Epithelial cell of proximal tubule (primary cell): Measurements from ENCODE around the gene DRC7. TPM values are rescaled to one million over a fixed set of nuclear protein-coding genes. Genes with fewer than 3 reads are reported as not detected.

ENCODE experiments used
- DNase-seq: peaks from one replicate; pipeline ENCODE4 v3.0.0-alpha.2; 2011; ENCODE audit warnings: low read depth
- H3K4me3 ChIP-seq: 2 replicates; pipeline ENCODE4 v1.5.1; 2011; ENCODE audit warnings: low read depth, mild to moderate bottlenecking, low read length
- total RNA-seq: library from RNA; depleted of rRNA; stranded (reverse); fragments of >200 nt; gene quantifications from 2 replicates; pipeline ENCODE4 v1.2.3, GENCODE V29; 2015
- TF ChIP-seq, protein P1 (sequence below): conservative IDR thresholded peaks from 2 replicates; pipeline ENCODE4 v1.5.1; 2012; ENCODE audit warnings: low read depth, mild to moderate bottlenecking, low read length

Gene DRC7
- total RNA-seq, 1 donor from 2014 or later: not detected

DNA sequence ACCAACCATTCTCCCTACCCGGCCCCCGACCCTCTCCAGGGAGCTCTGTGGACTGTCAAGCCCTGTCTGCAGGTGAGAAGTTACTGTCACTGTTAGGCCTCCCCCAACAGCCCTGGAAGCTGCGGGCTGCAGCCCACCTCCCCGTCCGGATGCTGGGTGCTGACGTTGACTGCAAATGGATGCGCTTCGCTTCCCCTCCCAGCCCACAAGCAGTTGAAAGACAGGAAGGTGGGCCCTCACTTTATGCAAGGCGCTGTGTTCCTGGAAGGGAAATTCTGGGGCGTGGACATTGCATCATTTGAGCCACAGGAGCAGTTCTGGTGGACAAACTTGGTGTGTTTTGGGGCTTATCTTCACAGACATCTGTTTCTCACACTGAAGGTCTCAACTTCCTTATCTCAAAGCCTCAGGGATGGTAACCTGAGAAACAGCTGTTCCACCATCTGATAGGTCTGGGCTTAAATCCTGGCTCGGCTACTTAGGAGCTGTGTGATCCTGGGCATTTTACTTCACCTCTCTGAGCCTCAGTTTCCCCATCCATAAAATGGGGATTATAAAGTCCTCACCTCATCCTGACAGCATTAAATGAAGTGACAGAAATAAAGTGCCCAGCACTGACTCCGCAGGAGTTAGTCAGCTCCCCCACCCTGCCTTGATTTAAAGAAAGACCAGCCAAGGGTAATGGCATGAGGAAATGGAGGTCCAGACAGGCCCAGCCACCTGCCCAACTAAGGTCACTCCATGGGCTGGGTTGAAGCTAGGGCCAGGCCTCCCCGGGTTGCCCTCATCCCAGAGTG lies 4.6 kb upstream of the DRC7 start:
- H3K4me3 ChIP-seq: no peak overlapping the region
- DNase-seq: no peak
- TF ChIP-seq, protein P1, sequence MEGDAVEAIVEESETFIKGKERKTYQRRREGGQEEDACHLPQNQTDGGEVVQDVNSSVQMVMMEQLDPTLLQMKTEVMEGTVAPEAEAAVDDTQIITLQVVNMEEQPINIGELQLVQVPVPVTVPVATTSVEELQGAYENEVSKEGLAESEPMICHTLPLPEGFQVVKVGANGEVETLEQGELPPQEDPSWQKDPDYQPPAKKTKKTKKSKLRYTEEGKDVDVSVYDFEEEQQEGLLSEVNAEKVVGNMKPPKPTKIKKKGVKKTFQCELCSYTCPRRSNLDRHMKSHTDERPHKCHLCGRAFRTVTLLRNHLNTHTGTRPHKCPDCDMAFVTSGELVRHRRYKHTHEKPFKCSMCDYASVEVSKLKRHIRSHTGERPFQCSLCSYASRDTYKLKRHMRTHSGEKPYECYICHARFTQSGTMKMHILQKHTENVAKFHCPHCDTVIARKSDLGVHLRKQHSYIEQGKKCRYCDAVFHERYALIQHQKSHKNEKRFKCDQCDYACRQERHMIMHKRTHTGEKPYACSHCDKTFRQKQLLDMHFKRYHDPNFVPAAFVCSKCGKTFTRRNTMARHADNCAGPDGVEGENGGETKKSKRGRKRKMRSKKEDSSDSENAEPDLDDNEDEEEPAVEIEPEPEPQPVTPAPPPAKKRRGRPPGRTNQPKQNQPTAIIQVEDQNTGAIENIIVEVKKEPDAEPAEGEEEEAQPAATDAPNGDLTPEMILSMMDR: no peak

DNA sequence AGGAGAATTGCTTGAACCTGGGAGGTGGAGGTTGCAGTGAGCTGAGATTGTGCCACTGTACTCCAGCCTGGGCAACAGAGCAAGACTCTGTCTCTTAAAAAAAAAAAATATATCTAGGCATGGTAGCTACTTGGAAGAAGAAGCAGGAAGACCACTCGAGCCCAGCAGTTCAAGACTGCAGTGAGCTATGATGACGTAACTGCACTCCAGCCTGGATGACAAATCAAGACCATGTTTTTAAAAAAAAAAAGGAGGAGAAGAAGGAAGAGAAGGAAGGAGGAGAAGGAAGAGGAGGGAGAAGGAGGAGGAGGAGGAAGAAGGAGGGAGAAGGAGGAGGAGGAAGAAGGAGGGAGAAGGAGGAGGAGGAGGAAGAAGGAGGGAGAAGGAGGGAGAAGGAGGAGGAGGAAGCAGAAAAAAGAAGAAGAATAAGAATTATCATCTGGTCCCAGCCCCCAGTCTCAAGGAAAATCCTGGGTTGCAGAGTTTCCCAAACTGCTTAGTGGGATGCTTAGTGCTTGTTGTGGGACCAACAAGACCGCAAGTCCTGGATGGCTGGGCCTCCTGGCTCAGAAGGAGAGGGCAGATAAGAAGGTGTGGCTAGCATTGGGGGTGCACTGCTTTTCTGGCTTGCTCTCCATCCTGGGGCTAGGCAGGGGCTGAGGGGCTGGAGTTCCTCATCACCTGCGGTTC lies 3.7 kb upstream of the DRC7 start:
- no peak overlapping the region for H3K4me3 ChIP-seq
- TF ChIP-seq, protein P1: no peak
- DNase-seq: no peak

DNA sequence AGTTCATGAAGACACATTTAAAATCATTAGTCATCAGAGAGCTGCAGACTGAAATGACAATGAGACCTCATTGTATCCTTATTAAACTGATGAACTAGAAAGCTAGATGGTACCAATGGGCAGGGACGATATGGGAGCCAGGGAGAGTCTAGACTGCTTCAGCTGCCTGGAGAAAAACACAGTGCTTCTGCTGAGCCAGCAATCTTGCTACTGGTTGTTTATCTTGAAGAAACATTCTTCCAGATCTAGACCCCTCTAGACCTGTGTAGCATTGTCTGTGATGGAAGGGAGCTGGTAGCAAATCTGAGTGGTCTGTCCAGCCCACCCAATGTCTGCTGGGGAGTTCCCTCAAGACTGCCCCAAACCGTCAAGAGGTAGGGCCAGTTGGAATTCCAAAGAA lies 2.0 kb upstream of the DRC7 start:
- no peak for DNase-seq
- H3K4me3 ChIP-seq: no peak overlapping the region
- TF ChIP-seq, protein P1: no peak

DNA sequence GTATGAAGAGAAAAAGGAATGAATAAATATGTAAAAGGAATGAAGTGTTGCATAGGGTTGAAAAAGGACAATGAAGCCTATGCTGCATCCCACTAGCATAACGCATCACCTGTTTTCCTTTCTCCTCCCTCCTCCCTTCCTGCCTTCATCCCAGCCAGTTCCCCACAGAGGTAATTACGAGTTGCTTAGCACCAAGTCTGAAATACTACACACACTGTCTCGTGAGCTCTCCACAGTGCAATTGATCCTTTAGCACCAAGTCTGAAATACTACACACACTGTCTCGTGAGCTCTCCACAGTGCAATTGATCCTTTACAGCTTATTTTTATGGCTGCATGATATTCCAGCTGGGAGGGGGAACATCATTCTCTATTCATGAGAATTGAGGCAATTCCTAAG lies 1.1 kb upstream of the DRC7 start:
- DNase-seq: no peak
- no peak overlapping the region for H3K4me3 ChIP-seq
- TF ChIP-seq, protein P1: no peak

DNA sequence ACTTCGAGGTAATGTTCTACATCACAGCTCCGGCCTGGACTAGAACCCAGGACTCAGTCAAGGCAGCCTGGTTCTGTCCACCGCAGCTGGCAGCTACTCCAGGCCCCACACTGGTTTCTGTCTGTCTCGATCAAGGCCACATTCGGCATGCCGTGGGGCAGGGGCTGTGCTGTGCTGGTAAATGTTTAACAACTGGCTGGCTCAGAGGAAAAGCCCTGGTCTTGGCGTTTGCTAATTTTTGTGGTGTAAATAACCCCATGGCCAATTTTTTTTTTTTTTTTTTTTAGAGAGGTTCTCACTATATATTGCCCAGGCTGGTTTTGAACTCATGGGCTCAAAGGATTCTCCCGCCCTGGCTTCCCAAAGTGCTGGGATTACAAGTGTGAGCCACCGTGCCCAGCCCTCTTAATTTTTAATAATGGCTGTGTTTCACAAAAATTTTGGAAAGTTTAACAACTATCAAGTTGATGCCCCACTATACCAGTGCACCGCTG lies 328 bp upstream of the DRC7 start:
- H3K4me3 ChIP-seq: peak overlapping the region; percentile 76
- no peak for DNase-seq
- TF ChIP-seq, protein P1: no peak

DNA sequence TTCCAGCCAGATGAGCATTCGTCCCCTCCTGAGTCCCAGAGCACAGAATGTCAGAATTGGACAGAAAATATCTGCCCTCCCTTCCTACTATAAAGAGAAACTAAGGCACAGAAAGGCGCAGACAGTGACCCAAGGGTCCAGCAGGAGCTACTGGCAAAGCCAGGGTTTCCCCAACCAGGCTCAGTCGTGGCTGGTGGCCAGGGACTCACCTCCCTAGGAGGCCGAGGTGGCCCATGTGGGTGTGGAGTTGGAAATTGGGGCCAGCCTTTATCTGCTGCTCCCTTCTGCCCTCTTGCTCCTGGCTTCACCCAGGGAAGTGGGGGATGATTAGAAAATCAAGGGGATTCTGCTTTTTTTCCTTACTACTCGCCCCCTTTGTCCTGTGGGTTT lies 1.1 kb downstream of the DRC7 start:
- no peak overlapping the region for H3K4me3 ChIP-seq
- no peak for DNase-seq

More for the DNA sequence above, 1.1 kb downstream of the DRC7 start:
- TF ChIP-seq, protein P1: no peak
